Loucy (cell line): ENCODE results near the gene LOXL4.

Experiments
- H2AFZ ChIP-seq: fragments of 200-600 bp; sonication (generic); 2 replicates; pipeline ENCODE4 v1.6.0; 2016; ENCODE audit warnings: antibody characterized with exemption, mild to moderate bottlenecking, low read length, moderate library complexity
- H3F3A ChIP-seq: fragments of 200-600 bp; 2 replicates; pipeline ENCODE4 v1.6.0; 2016; ENCODE audit warnings: antibody characterized with exemption, low read depth, mild to moderate bottlenecking
- H3K27me3 ChIP-seq: fragments of 200-600 bp; sonication (generic); 2 replicates; pipeline ENCODE4 v1.6.1; 2014; ENCODE audit warnings: low read length, mild to moderate bottlenecking; ENCODE audit not compliant: insufficient read depth, poor library complexity, severe bottlenecking
- H3K36me3 ChIP-seq: fragments of 200-600 bp; sonication (generic); 2 replicates; pipeline ENCODE4 v1.6.1; 2016; ENCODE audit warnings: low read length; ENCODE audit not compliant: insufficient read depth
- H3K4me1 ChIP-seq: fragments of 200-600 bp; sonication (generic); 2 replicates; pipeline ENCODE4 v1.5.1; 2014; ENCODE audit warnings: low read length, mild to moderate bottlenecking; ENCODE audit not compliant: insufficient read depth, poor library complexity, severe bottlenecking
- H3K4me2 ChIP-seq: fragments of 200-600 bp; sonication (generic); 2 replicates; pipeline ENCODE4 v1.6.0; 2014; ENCODE audit warnings: antibody characterized with exemption, low read length, low read depth, mild to moderate bottlenecking; ENCODE audit not compliant: poor library complexity, severe bottlenecking
- H3K4me3 ChIP-seq: fragments of 200-600 bp; sonication (generic); 2 replicates; pipeline ENCODE4 v1.5.1; 2014; ENCODE audit warnings: low read length, mild to moderate bottlenecking, mixed read lengths; ENCODE audit not compliant: poor library complexity, severe bottlenecking
- H3K79me2 ChIP-seq: fragments of 200-600 bp; sonication (generic); 2 replicates; pipeline ENCODE4 v1.6.1; 2014; ENCODE audit warnings: low read length; ENCODE audit not compliant: insufficient read depth
- H3K9ac ChIP-seq: fragments of 200-600 bp; sonication (generic); 2 replicates; pipeline ENCODE4 v1.6.0; 2014; ENCODE audit warnings: mild to moderate bottlenecking, low read depth, low read length, moderate library complexity; ENCODE audit not compliant: poor library complexity, severe bottlenecking
- H3K9me2 ChIP-seq: fragments of 200-600 bp; sonication (generic); replicated peaks from 2 replicates; pipeline ENCODE4 v1.6.1; 2016; ENCODE audit warnings: low read depth, low read length, mixed read lengths
- H3K9me3 ChIP-seq: fragments of 200-600 bp; sonication (generic); 2 replicates; pipeline ENCODE4 v1.6.1; 2014; ENCODE audit warnings: mild to moderate bottlenecking, antibody characterized with exemption, low read length, low read depth; ENCODE audit not compliant: insufficient read depth
- H4K20me1 ChIP-seq: fragments of 200-600 bp; sonication (generic); 2 replicates; pipeline ENCODE4 v1.6.0; 2014; ENCODE audit warnings: antibody characterized with exemption, low read length, mild to moderate bottlenecking; ENCODE audit not compliant: insufficient read depth, poor library complexity, severe bottlenecking
- CTCF ChIP-seq: fragments of 200-600 bp; sonication (generic); conservative IDR thresholded peaks from 2 replicates; pipeline ENCODE4 v1.5.1; 2014; ENCODE audit warnings: mild to moderate bottlenecking, antibody characterized with exemption, low read length
- EZH2phosphoT487 ChIP-seq: fragments of 200-600 bp; IDR thresholded peaks from 2 replicates; pipeline ENCODE4 v1.6.1; 2018; ENCODE audit warnings: antibody characterized with exemption, mild to moderate bottlenecking, moderate library complexity, borderline replicate concordance

The LOXL4 gene

GRCh38 chr10:98310701-98311100 lies 42.7 kb upstream of the LOXL4 start:
- no peaks in the 10 kb centered on the region for H3F3A ChIP-seq
- no peak overlapping the region for H3K4me2 ChIP-seq
- H3K79me2 ChIP-seq, result no peaks in the 10 kb centered on the region
- no peaks in the 10 kb centered on the region for H3K4me1 ChIP-seq
- no peaks in the 10 kb centered on the region for H3K9me2 ChIP-seq
- H4K20me1 ChIP-seq, result no peaks in the 10 kb centered on the region
- 0 out of 2 replicates have a peak, but pooled peaks cover 2% of the 10 kb centered on the region for H3K9me3 ChIP-seq
- no peak overlapping the region for H3K4me3 ChIP-seq
- no peak overlapping the region for H2AFZ ChIP-seq
- H3K27me3 ChIP-seq, result no peaks in the 10 kb centered on the region
- H3K9ac ChIP-seq, result no peak overlapping the region
- H3K36me3 ChIP-seq, result no peaks in the 10 kb centered on the region
- no peak for TF ChIP-seq CTCF
- no peak for TF ChIP-seq EZH2phosphoT487

- Histone ChIP-seq H3K9me2 (no peaks in the 10 kb centered on the region), H3K36me3 (no peaks in the 10 kb centered on the region), H2AFZ (no peak overlapping the region), H3K4me3 (no peak overlapping the region), H3K4me2 (no peak overlapping the region), H3K9ac (no peak overlapping the region), H3K79me2 (no peaks in the 10 kb centered on the region), H3K27me3 (no peaks in the 10 kb centered on the region), H3K9me3 (0 out of 2 replicates have a peak, but pooled peaks cover 2% of the 10 kb centered on the region), H3F3A (no peaks in the 10 kb centered on the region), H4K20me1 (no peaks in the 10 kb centered on the region), H3K4me1 (no peaks in the 10 kb centered on the region)
- TF ChIP-seq CTCF, result peak; percentile 57
- TF ChIP-seq EZH2phosphoT487, result no peak
These were observed 41.7 kb upstream of the LOXL4 start for GRCh38 chr10:98309366-98310355.

- 0 out of 2 replicates have a peak, but pooled peaks have one; percentile 15 for TF ChIP-seq CTCF
- TF ChIP-seq EZH2phosphoT487, result no peak
- Histone ChIP-seq H4K20me1 (no peaks in the 10 kb centered on the region), H3K9me3 (0 out of 2 replicates have a peak, but pooled peaks cover 2% of the 10 kb centered on the region), H3K4me1 (no peaks in the 10 kb centered on the region), H3K4me3 (no peak overlapping the region), H3K9me2 (no peaks in the 10 kb centered on the region), H3K79me2 (no peaks in the 10 kb centered on the region), H3F3A (no peaks in the 10 kb centered on the region), H3K4me2 (no peak overlapping the region), H3K9ac (no peak overlapping the region), H2AFZ (no peak overlapping the region), H3K27me3 (no peaks in the 10 kb centered on the region), H3K36me3 (no peaks in the 10 kb centered on the region)
These were observed 40.8 kb upstream of the LOXL4 start for GRCh38 chr10:98308669-98309365.
